K562 (cell line): ENCODE measurements around the gene GPR152. TPM values are rescaled to one million over a fixed set of nuclear protein-coding genes. Genes with fewer than 3 reads are reported as not detected.

Source experiments
- ATAC-seq: fragments of 200-7000 bp; cut with Tn5 transposase; 3 replicates; pipeline ENCODE4 v1.9.1; 2020; ENCODE audit warnings: moderate library complexity
- BruUV-seq: library from RNA; stranded (reverse); fragments of 400-500 nt; replicated peaks from 2 replicates; lab custom pipeline; 2021; lab: Mats Ljungman, UMichigan
- CTCF ChIA-PET: fragments of 300-600 bp; formaldehyde crosslinking; extraction: SDS; loops from one replicate; lab custom pipeline; 2021; ENCODE audit warnings: low intra/inter-chr PET ratio; lab: Yijun Ruan, JAX
- POLR2A ChIA-PET: fragments of 300-600, 350-650 bp; sonication (Branson Sonifier 250); formaldehyde crosslinking; extraction: SDS; loops from one replicate; lab custom pipeline; 2021; ENCODE audit warnings: antibody characterized with exemption, inconsistent platforms; lab: Yijun Ruan, JAX
- DNase-seq, 4 experiments: peaks; one replicate each; pipeline versions ENCODE4 v3.0.0 to v3.0.0-alpha.2; 2011 to 2018; ENCODE audit warnings: low spot score in 3 of 4, mixed read lengths in 3 of 4; ENCODE audit errors: extremely low read depth in 1 of 4
- FAIRE-seq: peaks from 2 replicates; lab custom pipeline; 2011; peaks lifted over from hg19 to GRCh38; lab: Jason Lieb, UNC
- H2AFZ ChIP-seq: 2 replicates; pipeline ENCODE4 v1.6.0; 2011; ENCODE audit warnings: low read depth, low read length, control low read depth, inconsistent platforms
- H3K27ac ChIP-seq: fragments of 200-600 bp; 3 replicates; pipeline ENCODE4 v1.8.0; 2011; ENCODE audit warnings: low read depth, mild to moderate bottlenecking, control low read depth, inconsistent platforms, low read length, moderate library complexity, mixed read lengths; ENCODE audit errors: extremely low read depth
- H3K27me3 ChIP-seq, 2 experiments: fragments of 300-600 bp in 1 of 2; 2 replicates in 1 of 2; 3 replicates in 1 of 2; pipeline versions ENCODE4 v1.6.0 to v1.8.0; 2011; ENCODE audit warnings: inconsistent platforms in 2 of 2, low read length in 2 of 2, mild to moderate bottlenecking in 1 of 2, mixed read lengths in 1 of 2, moderate library complexity in 1 of 2; ENCODE audit not compliant: control insufficient read depth in 2 of 2, insufficient read depth in 2 of 2
- H3K36me3 ChIP-seq: fragments of 300-600 bp; 3 replicates; pipeline ENCODE4 v1.8.0; 2011; ENCODE audit warnings: mild to moderate bottlenecking, low read length, inconsistent platforms; ENCODE audit not compliant: control insufficient read depth, insufficient read depth
- H3K4me1 ChIP-seq, 2 experiments: fragments of 200-600 bp in 1 of 2; replicated peaks in 1 of 2; 2 replicates in 1 of 2; 3 replicates in 1 of 2; pipeline versions ENCODE4 v1.5.1 to v1.8.0; 2011; ENCODE audit warnings: inconsistent platforms in 2 of 2, low read length in 2 of 2, mild to moderate bottlenecking in 1 of 2, mixed read lengths in 1 of 2, moderate library complexity in 1 of 2; ENCODE audit not compliant: control insufficient read depth in 2 of 2, insufficient read depth in 2 of 2
- H3K4me2 ChIP-seq: 2 replicates; pipeline ENCODE4 v1.6.1; 2011; ENCODE audit warnings: low read length, control low read depth, inconsistent platforms, mixed read lengths; ENCODE audit not compliant: insufficient read depth
- H3K4me3 ChIP-seq: fragments of 200-600 bp; sonication (generic), shearing (Covaris generic); 2 replicates; pipeline ENCODE4 v1.5.1; 2016; ENCODE audit warnings: control low read depth, inconsistent platforms
- H3K79me2 ChIP-seq: fragments of 200-600 bp; 3 replicates; pipeline ENCODE4 v1.8.0; 2011; ENCODE audit warnings: low read length, inconsistent platforms; ENCODE audit not compliant: control insufficient read depth, insufficient read depth
- H3K9ac ChIP-seq, 2 experiments: 2 replicates each; pipeline versions ENCODE4 v1.6.0 to v1.6.1; 2011; ENCODE audit warnings: low read depth in 2 of 2, low read length in 2 of 2, control low read depth in 1 of 2, inconsistent platforms in 1 of 2, mild to moderate bottlenecking in 1 of 2, mixed read lengths in 1 of 2; ENCODE audit not compliant: insufficient read depth in 1 of 2
- H3K9me1 ChIP-seq: one replicate; pipeline ENCODE4 v1.6.0; 2011; ENCODE audit warnings: inconsistent platforms, mild to moderate bottlenecking, low read length, moderate library complexity; ENCODE audit not compliant: control insufficient read depth, insufficient read depth
- H3K9me3 ChIP-seq: replicated peaks from 2 replicates; pipeline ENCODE4 v1.5.1; 2011; ENCODE audit warnings: low read depth, low read length, inconsistent platforms; ENCODE audit not compliant: control insufficient read depth, insufficient read depth
- H4K20me1 ChIP-seq: replicated peaks from 2 replicates; pipeline ENCODE4 v1.6.1; 2011; ENCODE audit warnings: low read length, inconsistent platforms, mixed read lengths; ENCODE audit not compliant: control insufficient read depth, insufficient read depth
- ATF6 ChIP-seq: sonication (generic); formaldehyde crosslinking; IDR thresholded peaks from 2 replicates; pipeline ENCODE4 v1.4.0; 2020; ENCODE audit warnings: mild to moderate bottlenecking, missing genetic modification reagents
- CREM ChIP-seq: IDR thresholded peaks from 2 replicates; pipeline ENCODE4 v1.6.1; 2014; ENCODE audit warnings: antibody characterized with exemption, low read depth
- CUX1 ChIP-seq: fragments of 200-800 bp; sonication (Bioruptor generic); IDR thresholded peaks from 2 replicates; pipeline ENCODE4 v1.6.1; 2016; ENCODE audit warnings: missing genetic modification characterization, missing compliant biosample characterization
- MCM2 ChIP-seq: fragments of 450-650 bp; IDR thresholded peaks from 2 replicates; pipeline ENCODE4 v1.6.1; 2017; ENCODE audit warnings: low read depth, mild to moderate bottlenecking
- MEF2D ChIP-seq: conservative IDR thresholded peaks from 2 replicates; pipeline ENCODE4 v1.6.1; 2016; ENCODE audit warnings: low read depth, missing genetic modification characterization, missing compliant biosample characterization
- THRAP3 ChIP-seq: fragments of 450-650 bp; IDR thresholded peaks from 2 replicates; pipeline ENCODE4 v1.6.1; 2016; ENCODE audit warnings: mild to moderate bottlenecking, inconsistent platforms, borderline replicate concordance
- ZNF609 ChIP-seq: sonication (generic); formaldehyde crosslinking; IDR thresholded peaks from 2 replicates; pipeline ENCODE4 v1.8.1; 2023; ENCODE audit warnings: missing genetic modification reagents, mild to moderate bottlenecking, borderline replicate concordance
- WGBS: fragments of 100-300 bp; shearing (Covaris generic); methylation state at CpG from one replicate; pipeline ENCODE4 v1.1.6; 2016; ENCODE audit warnings: low coverage, mixed read lengths; ENCODE audit not compliant: insufficient coverage; ENCODE audit errors: missing lambda C conversion rate; 5-methylcytosine and 5-hydroxymethylcytosine counted together
- in situ Hi-C: fragments of 300-500 bp; cut with MboI; formaldehyde crosslinking; loops from 4 replicates; pipeline ENCODE4 v1.15.0; 2018; ENCODE audit warnings: inconsistent platforms, mixed read lengths
- intact Hi-C: fragments of 100-400 bp; cut with micrococcal nuclease; formaldehyde crosslinking; loops from 2 replicates; pipeline ENCODE4 v1.14.2; 2022
- polyA plus RNA-seq, 8 experiments: library from polyadenylated mRNA; depleted of rRNA in 4 of 8; stranded (reverse) in 5 of 8; unstranded in 3 of 8; fragments of >200 nt; fragmentation: Nextera tagmentation in 2 of 8; fragmentation: Illumina TruSeq in 1 of 8; extraction: Ambion mirVana in 2 of 8; extraction: Trizol in 1 of 8; gene quantifications; 2 replicates each; pipeline versions ENCODE4 v1.2.1 to v1.2.3, GENCODE V29; 2011 to 2014; ENCODE audit warnings: inconsistent platforms in 1 of 8, missing spikeins in 1 of 8
- total RNA-seq, 7 experiments: library from RNA; depleted of rRNA in 6 of 7; stranded (reverse); fragments of >200 nt in 6 of 7; fragmentation: Illumina TruSeq in 2 of 7; extraction: Trizol in 2 of 7; gene quantifications; 2 replicates each; pipeline versions ENCODE4 v1.2.1 to v1.2.3, GENCODE V29; 2011 to 2021; ENCODE audit warnings: low replicate concordance in 1 of 7

The GPR152 gene
- total and polyA plus RNA-seq, 9 of the 15 experiments (the other 6 are each of a cell fraction or from before 2014, with no cell fraction given), result not detected

GRCh38 chr11:67495234-67496005 is 42.9 kb upstream of the GPR152 start:
- Histone ChIP-seq H4K20me1 (no peaks in the 10 kb centered on the region), H3K4me3 (no peak overlapping the region), H3K4me2 (no peak overlapping the region), H3K27ac (no peak overlapping the region), H2AFZ (no peak overlapping the region), H3K9me3 (no peaks in the 10 kb centered on the region), H3K36me3 (peaks cover 91% of the 10 kb centered on the region; the same call in 2 of the 3 replicates), H3K27me3 (no peaks in the 10 kb centered on the region), H3K9ac (no peak overlapping the region), H3K79me2 (no peaks in the 10 kb centered on the region), H3K9me1 (no peaks in the 10 kb centered on the region), H3K4me1 (peaks cover 0 to 70% of the 10 kb centered on the region in 2 experiments; a peak in 2 of 5 replicates)
- in situ Hi-C loops (no loop called here), intact Hi-C loops (no loop called here)
- no peak for DNase-seq
- no peak for ATAC-seq
- FAIRE-seq, result no peak
- no TSS peak for BruUV-seq
- WGBS, result 98% methylated on average over 9 of the region's 16 CpGs
- POLR2A ChIA-PET, result no interaction called here
- CTCF ChIA-PET, result no interaction called here
- no peak for TF ChIP-seq ZNF609 (CRISPR knock-in tag)
- TF ChIP-seq THRAP3, result no peak
- TF ChIP-seq CUX1 (CRISPR knock-in tag), result no peak
- TF ChIP-seq MCM2, result no peak
- no peak for TF ChIP-seq ATF6 (CRISPR knock-in tag)
- no peak for TF ChIP-seq CREM
- TF ChIP-seq MEF2D (tag), result no peak
